HT1080 (cell line): ENCODE results near the gene CNTN4. TPM values are rescaled to one million over a fixed set of nuclear protein-coding genes. Genes with fewer than 3 reads are reported as not detected.
"Not testable (repeated sequence)": the region's sequence is repeated elsewhere in the genome, so short reads cannot be mapped to it uniquely, and the experiment has no call there.

Experiments
- DNase-seq: peaks from one replicate; pipeline ENCODE4 v3.0.0-alpha.2; 2015; ENCODE audit warnings: low read depth
- polyA plus RNA-seq, 2 experiments: library from polyadenylated mRNA; depleted of rRNA; stranded (reverse); fragments of >200 nt; gene quantifications; 2 replicates each; pipeline ENCODE4 v1.2.3, GENCODE V29; 2015
- total RNA-seq: library from RNA; depleted of rRNA; stranded (reverse); fragments of >200 nt; shearing (Covaris generic); gene quantifications from 2 replicates; pipeline ENCODE4 v1.2.3, GENCODE V29; 2014; rRNA removed

CNTN4 gene
- not detected in 2 replicates for total RNA-seq
- polyA plus RNA-seq (2015; cell fraction: cytosol; rRNA removed) = 0.47 and 1.2 TPM in 2 replicates
- 1.8 and 3.3 TPM in 2 replicates for polyA plus RNA-seq (2015; cell fraction: nucleus; rRNA removed)

GRCh38 chr3:2098398-2099027 is at the start of gene CNTN4:
TSS of gene CNTN4 (plus strand) at chr3:2098866.
- DNase-seq = peak; percentile 19

GRCh38 chr3:2061360-2061759 is 37.3 kb upstream of the CNTN4 start:
- no peak for DNase-seq

GRCh38 chr3:2071531-2071930 is 27.1 kb upstream of the CNTN4 start:
- DNase-seq = no peak

GRCh38 chr3:2078821-2079220 is 19.8 kb upstream of the CNTN4 start:
- DNase-seq = no peak

- DNase-seq = no peak
Measured at GRCh38 chr3:2082871-2083480, 15.7 kb upstream of the CNTN4 start.

- not testable (repeated sequence) for DNase-seq
Measured at GRCh38 chr3:2083558-2083957, 15.1 kb upstream of the CNTN4 start.

- DNase-seq = no peak
Measured at GRCh38 chr3:2090095-2090911, 8.4 kb upstream of the CNTN4 start.

GRCh38 chr3:2092758-2093157 is 5.9 kb upstream of the CNTN4 start:
- DNase-seq = no peak

GRCh38 chr3:2094941-2095340 is 3.7 kb upstream of the CNTN4 start:
- DNase-seq = no peak

- DNase-seq = no peak
Measured at GRCh38 chr3:2096216-2096615, 2.5 kb upstream of the CNTN4 start.

GRCh38 chr3:2097641-2098191 is 950 bp upstream of the CNTN4 start:
- no peak for DNase-seq

- DNase-seq = no peak
Measured at GRCh38 chr3:2099028-2099671, 484 bp downstream of the CNTN4 start.

GRCh38 chr3:2099779-2100191 is 1.1 kb downstream of the CNTN4 start:
- DNase-seq = no peak

GRCh38 chr3:2106438-2106837 is 7.8 kb downstream of the CNTN4 start:
- no peak for DNase-seq

GRCh38 chr3:2110597-2111117 is 12.0 kb downstream of the CNTN4 start:
- no peak for DNase-seq

GRCh38 chr3:2114617-2115275 is 16.1 kb downstream of the CNTN4 start:
- no peak for DNase-seq

- DNase-seq = no peak
Measured at GRCh38 chr3:2130726-2131125, 32.1 kb downstream of the CNTN4 start.

GRCh38 chr3:2133146-2133545 is 34.5 kb downstream of the CNTN4 start:
- DNase-seq = no peak

GRCh38 chr3:2137651-2138050 is 39.0 kb downstream of the CNTN4 start:
- no peak for DNase-seq

GRCh38 chr3:2141482-2141881 is 42.8 kb downstream of the CNTN4 start:
- no peak for DNase-seq
